Measurements from ENCODE around the gene SPECC1L. TPM values are rescaled to one million over a fixed set of nuclear protein-coding genes. Genes with fewer than 3 reads are reported as not detected.
A peak's percentile ranks its signal among the peaks of the same experiment; 100 is the strongest.

SPECC1L gene
- total RNA-seq, 4 donors from 2014 or later = 18.2 to 114 (median 55.3) TPM

GRCh38 chr22:24466716-24467328 is 196.2 kb downstream of the SPECC1L start:
- Histone ChIP-seq H3K4me1 (no peaks in the 10 kb centered on the region), H3K27ac (peak overlapping the region; percentile 12 to 45), H3K9me3 (no peaks in the 10 kb centered on the region), H3K27me3 (no peaks in the 10 kb centered on the region), H3K4me3 (no peak overlapping the region), H3K36me3 (no peaks in the 10 kb centered on the region)
- peak; percentile 25 to 33 for DNase-seq
- TF ChIP-seq POLR2A (IDR thresholded peaks at IDR 0.05) (no peak), CTCF (IDR thresholded peaks at IDR 0.05) (no peak)
- intact Hi-C loops (cut with DNase I; ENCODE audit: low total_unique reads) = no loop called here

GRCh38 chr22:24467340-24467739 is 196.7 kb downstream of the SPECC1L start:
- H3K4me3 ChIP-seq = no peak overlapping the region
- no peaks in the 10 kb centered on the region for H3K27me3 ChIP-seq
- no peak for DNase-seq
- no peaks in the 10 kb centered on the region for H3K9me3 ChIP-seq
- no peaks in the 10 kb centered on the region for H3K4me1 ChIP-seq
- no peaks in the 10 kb centered on the region for H3K36me3 ChIP-seq
- intact Hi-C loops (cut with DNase I; ENCODE audit: low total_unique reads) = no loop called here
- no peak overlapping the region for H3K27ac ChIP-seq
- no peak for TF ChIP-seq POLR2A (IDR thresholded peaks at IDR 0.05)

Other genes with a start within 250 kb of the SPECC1L start
- 10 to 100 TPM in 1 of 4 donors, 1 to 10 TPM in 2, under 1 TPM in 1; 0.88 to 17.6 (median 2.8) TPM for gene SUSD2, start 89.3 kb upstream of the SPECC1L start, total RNA-seq
- 10 to 100 TPM in 3 of 4 donors, 1 to 10 TPM in 1; 4.1 to 95.9 (median 54.9) TPM for gene GGT5, start 25.7 kb upstream of the SPECC1L start, total RNA-seq
- gene ADORA2A, start 156.8 kb downstream of the SPECC1L start, total RNA-seq = 1 to 10 TPM in 3 of 4 donors, not detected in 1; 3.3 to 9.9 (median 8.9) TPM
- 1 to 10 TPM in 1 of 4 donors, under 1 TPM in 1, not detected in 2; 0.83 to 2.7 TPM for gene UPB1, start 224.5 kb downstream of the SPECC1L start, total RNA-seq

Data from uterus (tissue), 4 donors.